WTC11 (cell line): ENCODE results near the gene TEN1. TPM values are rescaled to one million over a fixed set of nuclear protein-coding genes. Genes with fewer than 3 reads are reported as not detected.

Experiments used
- ATAC-seq: fragments of 200-7000 bp; cut with Tn5 transposase; 2 replicates; pipeline ENCODE4 v1.10.0; 2021; ENCODE audit warnings: mild to moderate bottlenecking, moderate library complexity
- CTCF ChIA-PET: fragments of 300-600 bp; sonication (Branson Sonifier 250); formaldehyde crosslinking; loops from one replicate; lab custom pipeline; 2021; ENCODE audit warnings: antibody characterized with exemption; lab: Charles Lee
- POLR2A ChIA-PET: fragments of 350-600 bp; sonication (Branson Sonifier 250); formaldehyde crosslinking; loops from one replicate; lab custom pipeline; 2021; ENCODE audit warnings: antibody characterized with exemption; lab: Charles Lee
- DNase-seq: peaks from one replicate; pipeline ENCODE4 v3.0.0; 2021; ENCODE audit warnings: low spot score
- H3K27ac Mint-ChIP-seq: 2 replicates; pipeline ENCODE4 v1.8.0; 2021; ENCODE audit warnings: mixed read lengths
- H3K27me3 Mint-ChIP-seq: 2 replicates; pipeline ENCODE4 v1.8.0; 2021; ENCODE audit warnings: low read depth, mild to moderate bottlenecking, moderate library complexity, mixed read lengths
- H3K36me3 Mint-ChIP-seq: 2 replicates; pipeline ENCODE4 v1.8.0; 2021; ENCODE audit warnings: mixed read lengths
- H3K4me1 Mint-ChIP-seq: 2 replicates; pipeline ENCODE4 v1.8.0; 2022; ENCODE audit warnings: mixed read lengths
- H3K4me3 Mint-ChIP-seq: 2 replicates; pipeline ENCODE4 v1.8.0; 2021; ENCODE audit warnings: mild to moderate bottlenecking, moderate library complexity, mixed read lengths
- H3K9me3 Mint-ChIP-seq: 2 replicates; pipeline ENCODE4 v1.8.0; 2021; ENCODE audit warnings: mixed read lengths
- CBFB ChIP-seq: sonication (generic); formaldehyde crosslinking; IDR thresholded peaks from 2 replicates; pipeline ENCODE4 v1.8.1; 2022; ENCODE audit warnings: mild to moderate bottlenecking, low read depth, missing genetic modification reagents
- GABPB1 ChIP-seq: sonication (generic); formaldehyde crosslinking; IDR thresholded peaks from 2 replicates; pipeline ENCODE4 v1.8.1; 2023; ENCODE audit warnings: mild to moderate bottlenecking, missing genetic modification reagents
- IRF2 ChIP-seq: sonication (generic); formaldehyde crosslinking; IDR thresholded peaks from 2 replicates; pipeline ENCODE4 v1.8.0; 2022; ENCODE audit warnings: low read depth, missing genetic modification reagents, borderline replicate concordance
- NFATC4 ChIP-seq: fragments of 250-450 bp; sonication (Bioruptor Pico); IDR thresholded peaks from 2 replicates; pipeline ENCODE4 v1.9.0; 2021; ENCODE audit warnings: mild to moderate bottlenecking
- OVOL2 ChIP-seq: fragments of 250-450 bp; sonication (Bioruptor Pico); IDR thresholded peaks from 2 replicates; pipeline ENCODE4 v1.9.0; 2021; ENCODE audit warnings: mild to moderate bottlenecking, borderline replicate concordance
- RELA ChIP-seq: sonication (generic); formaldehyde crosslinking; IDR thresholded peaks from 2 replicates; pipeline ENCODE4 v1.8.1; 2022; ENCODE audit warnings: missing genetic modification reagents, mild to moderate bottlenecking, borderline replicate concordance
- SMAD3 ChIP-seq: sonication (generic); formaldehyde crosslinking; IDR thresholded peaks from 2 replicates; pipeline ENCODE4 v1.8.0; 2022; ENCODE audit warnings: missing genetic modification reagents, mild to moderate bottlenecking, borderline replicate concordance
- ZBTB21 ChIP-seq: sonication (generic); formaldehyde crosslinking; IDR thresholded peaks from 2 replicates; pipeline ENCODE4 v1.8.1; 2023; ENCODE audit warnings: mild to moderate bottlenecking, missing genetic modification reagents, borderline replicate concordance
- ZNF138 ChIP-seq: sonication (generic); formaldehyde crosslinking; conservative IDR thresholded peaks from 2 replicates; pipeline ENCODE4 v1.8.1; 2022; ENCODE audit warnings: mild to moderate bottlenecking, moderate library complexity, missing genetic modification reagents
- ZNF232 ChIP-seq: sonication (generic); formaldehyde crosslinking; IDR thresholded peaks from 2 replicates; pipeline ENCODE4 v1.8.0; 2022; ENCODE audit warnings: mild to moderate bottlenecking, missing genetic modification reagents
- ZNF317 ChIP-seq: sonication (generic); formaldehyde crosslinking; IDR thresholded peaks from 2 replicates; pipeline ENCODE4 v1.8.1; 2023; ENCODE audit warnings: low read depth, mild to moderate bottlenecking, moderate library complexity, missing genetic modification reagents, borderline replicate concordance
- ZNF423 ChIP-seq: fragments of 250-450 bp; sonication (Bioruptor Pico); IDR thresholded peaks from 2 replicates; pipeline ENCODE4 v2.1.2; 2022; ENCODE audit warnings: mild to moderate bottlenecking, moderate library complexity
- ZNF671 ChIP-seq: fragments of 250-450 bp; sonication (Bioruptor Pico); IDR thresholded peaks from 2 replicates; pipeline ENCODE4 v1.8.0; 2021; ENCODE audit warnings: mild to moderate bottlenecking
- total RNA-seq: library from RNA; stranded (reverse); gene quantifications from 3 replicates; pipeline ENCODE4 v1.2.3, GENCODE V29; 2021
- TF ChIP-seq, protein P1 (sequence below): sonication (generic); formaldehyde crosslinking; IDR thresholded peaks from 2 replicates; pipeline ENCODE4 v1.8.1; 2023; ENCODE audit warnings: mild to moderate bottlenecking, missing genetic modification reagents, moderate library complexity
- TF ChIP-seq, protein P2 (sequence below): sonication (generic); formaldehyde crosslinking; IDR thresholded peaks from 2 replicates; pipeline ENCODE4 v1.8.1; 2023; ENCODE audit warnings: mild to moderate bottlenecking, missing genetic modification reagents
- TF ChIP-seq, protein P3 (sequence below): sonication (generic); formaldehyde crosslinking; IDR thresholded peaks from 2 replicates; pipeline ENCODE4 v1.8.1; 2022; ENCODE audit warnings: mild to moderate bottlenecking, missing genetic modification reagents, moderate library complexity, borderline replicate concordance
- TF ChIP-seq, protein P4 (sequence below): fragments of 250-450 bp; sonication (Bioruptor Pico); IDR thresholded peaks from 2 replicates; pipeline ENCODE4 v1.9.0; 2021; ENCODE audit warnings: moderate library complexity, mild to moderate bottlenecking, inconsistent platforms, borderline replicate concordance
- TF ChIP-seq, protein P5 (sequence below): sonication (generic); formaldehyde crosslinking; IDR thresholded peaks from 2 replicates; pipeline ENCODE4 v1.8.1; 2022; ENCODE audit warnings: low read depth, missing genetic modification reagents, borderline replicate concordance
- TF ChIP-seq, protein P6 (sequence below): fragments of 250-450 bp; sonication (Bioruptor Pico); IDR thresholded peaks from 2 replicates; pipeline ENCODE4 v1.8.0; 2021; ENCODE audit warnings: mild to moderate bottlenecking
- TF ChIP-seq, protein P7 (sequence below): fragments of 250-450 bp; sonication (Bioruptor Pico); IDR thresholded peaks from 2 replicates; pipeline ENCODE4 v2.1.2; 2022; ENCODE audit warnings: mild to moderate bottlenecking, moderate library complexity
- TF ChIP-seq, protein P8 (sequence below): sonication (generic); formaldehyde crosslinking; conservative IDR thresholded peaks from 2 replicates; pipeline ENCODE4 v1.8.1; 2022; ENCODE audit warnings: mild to moderate bottlenecking, missing genetic modification reagents

The TEN1 gene
- total RNA-seq, 1 experiment from 2014 or later, result 15.6 TPM

DNA sequence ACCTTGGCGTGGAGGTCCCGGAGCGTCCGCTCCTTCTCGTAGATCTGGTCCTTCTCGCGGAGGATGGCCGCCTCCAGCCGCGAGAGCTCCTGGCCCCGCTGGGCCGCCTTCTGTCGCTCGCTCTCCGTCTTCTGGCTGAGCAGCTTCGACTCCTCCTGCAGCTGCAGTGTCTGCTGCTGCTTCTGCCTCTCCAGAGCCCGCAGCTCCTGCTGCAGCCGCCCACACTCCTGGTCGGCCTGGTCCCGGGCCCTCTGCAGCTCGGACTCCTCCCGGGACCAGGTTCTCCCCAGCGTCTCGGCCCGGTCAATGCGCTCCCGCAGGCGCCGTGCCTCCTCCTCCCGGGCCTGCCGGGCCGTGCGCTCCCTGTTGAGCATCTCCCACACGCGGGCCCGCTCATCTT lies 29.2 kb downstream of the TEN1 start:
- CTCF ChIA-PET, result interaction anchor here (0.6 to 7.6 kb wide), 14 partner anchors 9 to 937 kb away, joined by 3 to 112 read pairs (median 4); partner anchors contain the start of genes CDK3, MRPL38 and TRIM47
- no peak for DNase-seq
- POLR2A ChIA-PET, result no interaction called here

DNA sequence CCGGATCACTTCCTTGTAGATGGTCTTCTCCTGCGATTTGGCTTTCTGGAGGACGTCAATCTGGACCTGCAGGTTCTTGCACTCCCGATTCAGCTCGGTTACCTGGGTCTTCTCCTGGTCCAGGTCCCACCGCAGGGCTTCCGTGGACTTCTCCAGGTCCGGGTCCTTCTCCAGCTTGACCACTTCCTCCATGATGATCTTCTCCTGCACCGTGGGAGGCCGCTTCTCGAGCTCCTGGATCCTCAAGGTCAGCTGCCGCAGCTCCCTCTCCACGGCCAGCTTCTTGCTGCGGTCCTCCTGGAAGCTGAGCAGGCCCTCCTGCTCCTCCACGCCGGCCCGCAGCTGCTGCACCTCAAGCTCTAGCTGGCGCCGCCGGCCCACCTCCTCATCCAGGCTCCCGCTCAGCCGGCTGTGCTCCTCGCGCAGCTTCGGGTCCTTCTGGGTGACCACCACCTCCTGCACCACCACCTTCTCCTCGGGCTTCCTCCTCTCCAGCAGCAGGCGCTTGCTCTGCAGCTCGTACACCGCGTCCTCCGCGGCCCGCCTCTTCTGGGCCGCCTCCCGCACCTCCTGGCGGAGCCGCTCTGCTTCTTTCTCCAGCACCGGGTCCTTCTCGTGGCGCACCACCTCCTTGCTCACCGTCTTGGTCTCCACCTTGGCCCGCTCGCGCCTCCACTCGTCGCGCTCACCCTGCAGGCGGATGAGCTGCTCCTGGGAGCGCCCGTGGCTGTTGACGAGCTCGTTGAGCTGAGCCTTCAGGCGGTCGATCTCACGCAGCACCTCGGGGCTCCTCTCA lies 29.8 kb downstream of the TEN1 start:
- H3K27ac Mint-ChIP-seq, result no peak overlapping the region
- H3K4me3 Mint-ChIP-seq, result no peak overlapping the region
- no peaks in the 10 kb centered on the region for H3K4me1 Mint-ChIP-seq
- ChIA-PET CTCF (interaction anchor here (0.6 to 7.6 kb wide), 13 partner anchors 9 to 938 kb away, joined by 3 to 112 read pairs (median 3); partner anchors contain the start of genes CDK3 and MRPL38), POLR2A (no interaction called here)
- H3K9me3 Mint-ChIP-seq, result peaks cover 6% of the 10 kb centered on the region; the same call in 1 of the 2 replicates
- H3K27me3 Mint-ChIP-seq, result no peaks in the 10 kb centered on the region
- no peak for TF ChIP-seq GABPB1
- no peak for TF ChIP-seq SMAD3 (CRISPR knock-in tag)
- TF ChIP-seq, protein P1, sequence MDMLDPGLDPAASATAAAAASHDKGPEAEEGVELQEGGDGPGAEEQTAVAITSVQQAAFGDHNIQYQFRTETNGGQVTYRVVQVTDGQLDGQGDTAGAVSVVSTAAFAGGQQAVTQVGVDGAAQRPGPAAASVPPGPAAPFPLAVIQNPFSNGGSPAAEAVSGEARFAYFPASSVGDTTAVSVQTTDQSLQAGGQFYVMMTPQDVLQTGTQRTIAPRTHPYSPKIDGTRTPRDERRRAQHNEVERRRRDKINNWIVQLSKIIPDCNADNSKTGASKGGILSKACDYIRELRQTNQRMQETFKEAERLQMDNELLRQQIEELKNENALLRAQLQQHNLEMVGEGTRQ (CRISPR knock-in tag), result no peak
- no peak for TF ChIP-seq RELA (CRISPR knock-in tag)
- DNase-seq, result no peak
- ATAC-seq, result no peak
- no peaks in the 10 kb centered on the region for H3K36me3 Mint-ChIP-seq

More for the DNA sequence above, 29.2 kb downstream of the TEN1 start:
- Mint-ChIP-seq H3K27ac (no peak overlapping the region), H3K27me3 (no peaks in the 10 kb centered on the region), H3K4me3 (no peak overlapping the region)
- TF ChIP-seq OVOL2 (CRISPR knock-in tag) (no peak), ZBTB21 (CRISPR knock-in tag) (no peak), CBFB (CRISPR knock-in tag) (no peak), ZNF317 (CRISPR knock-in tag) (no peak), ZNF232 (CRISPR knock-in tag) (no peak)
- TF ChIP-seq, protein P2, sequence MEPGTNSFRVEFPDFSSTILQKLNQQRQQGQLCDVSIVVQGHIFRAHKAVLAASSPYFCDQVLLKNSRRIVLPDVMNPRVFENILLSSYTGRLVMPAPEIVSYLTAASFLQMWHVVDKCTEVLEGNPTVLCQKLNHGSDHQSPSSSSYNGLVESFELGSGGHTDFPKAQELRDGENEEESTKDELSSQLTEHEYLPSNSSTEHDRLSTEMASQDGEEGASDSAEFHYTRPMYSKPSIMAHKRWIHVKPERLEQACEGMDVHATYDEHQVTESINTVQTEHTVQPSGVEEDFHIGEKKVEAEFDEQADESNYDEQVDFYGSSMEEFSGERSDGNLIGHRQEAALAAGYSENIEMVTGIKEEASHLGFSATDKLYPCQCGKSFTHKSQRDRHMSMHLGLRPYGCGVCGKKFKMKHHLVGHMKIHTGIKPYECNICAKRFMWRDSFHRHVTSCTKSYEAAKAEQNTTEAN, result no peak
- TF ChIP-seq, protein P3, sequence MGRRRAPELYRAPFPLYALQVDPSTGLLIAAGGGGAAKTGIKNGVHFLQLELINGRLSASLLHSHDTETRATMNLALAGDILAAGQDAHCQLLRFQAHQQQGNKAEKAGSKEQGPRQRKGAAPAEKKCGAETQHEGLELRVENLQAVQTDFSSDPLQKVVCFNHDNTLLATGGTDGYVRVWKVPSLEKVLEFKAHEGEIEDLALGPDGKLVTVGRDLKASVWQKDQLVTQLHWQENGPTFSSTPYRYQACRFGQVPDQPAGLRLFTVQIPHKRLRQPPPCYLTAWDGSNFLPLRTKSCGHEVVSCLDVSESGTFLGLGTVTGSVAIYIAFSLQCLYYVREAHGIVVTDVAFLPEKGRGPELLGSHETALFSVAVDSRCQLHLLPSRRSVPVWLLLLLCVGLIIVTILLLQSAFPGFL (CRISPR knock-in tag), result no peak
- TF ChIP-seq, protein P4, sequence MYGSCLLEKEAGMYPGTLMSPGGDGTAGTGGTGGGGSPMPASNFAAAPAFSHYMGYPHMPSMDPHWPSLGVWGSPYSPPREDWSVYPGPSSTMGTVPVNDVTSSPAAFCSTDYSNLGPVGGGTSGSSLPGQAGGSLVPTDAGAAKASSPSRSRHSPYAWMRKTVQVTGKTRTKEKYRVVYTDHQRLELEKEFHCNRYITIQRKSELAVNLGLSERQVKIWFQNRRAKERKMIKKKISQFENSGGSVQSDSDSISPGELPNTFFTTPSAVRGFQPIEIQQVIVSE (CRISPR knock-in tag), result no peak
- TF ChIP-seq, all 79 proteins: peak for 0
- no peaks in the 10 kb centered on the region for H3K4me1 Mint-ChIP-seq
- no peaks in the 10 kb centered on the region for H3K36me3 Mint-ChIP-seq
- peaks cover 6% of the 10 kb centered on the region; the same call in 1 of the 2 replicates for H3K9me3 Mint-ChIP-seq
- no peak for ATAC-seq

DNA sequence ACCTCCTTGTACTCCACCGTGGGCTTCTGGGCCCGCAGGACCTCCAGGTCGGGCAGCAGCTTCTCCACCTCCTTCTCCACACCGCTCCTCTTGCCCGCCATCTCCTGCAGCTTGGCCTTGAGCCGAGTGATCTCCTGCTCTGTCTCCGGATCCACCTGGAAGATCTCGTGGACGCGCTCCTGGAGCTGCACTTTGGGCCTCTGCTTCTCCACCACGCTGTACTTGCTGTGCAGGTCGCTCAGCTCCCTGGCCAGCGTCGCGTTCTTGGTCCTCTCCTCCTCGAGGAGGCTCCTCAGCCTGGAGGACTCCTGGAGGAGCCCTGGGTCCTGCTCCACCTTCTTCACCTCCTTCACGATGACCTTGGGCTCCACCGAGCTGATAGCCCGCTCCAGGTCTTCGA lies 30.4 kb downstream of the TEN1 start:
- H3K27ac Mint-ChIP-seq, result peak overlapping the region; percentile 72; the same call in 1 of the 2 replicates
- no peak overlapping the region for H3K4me3 Mint-ChIP-seq
- H3K9me3 Mint-ChIP-seq, result peaks cover 6% of the 10 kb centered on the region; the same call in 1 of the 2 replicates
- ChIA-PET POLR2A (no interaction called here), CTCF (interaction anchor here (0.8 to 7.6 kb wide), 8 partner anchors 10 to 270 kb away, joined by 3 to 112 read pairs (median 3); partner anchors contain the start of genes CDK3 and MRPL38)
- ATAC-seq, result no peak
- 0 out of 2 replicates have a peak, but pooled peaks cover 2% of the 10 kb centered on the region for H3K4me1 Mint-ChIP-seq
- DNase-seq, result no peak
- no peaks in the 10 kb centered on the region for H3K36me3 Mint-ChIP-seq
- no peaks in the 10 kb centered on the region for H3K27me3 Mint-ChIP-seq
- TF ChIP-seq ZBTB21 (CRISPR knock-in tag), result no peak
- no peak for TF ChIP-seq ZNF423 (CRISPR knock-in tag)
- no peak for TF ChIP-seq ZNF138 (CRISPR knock-in tag)
- TF ChIP-seq NFATC4, result no peak
- TF ChIP-seq, protein P5, sequence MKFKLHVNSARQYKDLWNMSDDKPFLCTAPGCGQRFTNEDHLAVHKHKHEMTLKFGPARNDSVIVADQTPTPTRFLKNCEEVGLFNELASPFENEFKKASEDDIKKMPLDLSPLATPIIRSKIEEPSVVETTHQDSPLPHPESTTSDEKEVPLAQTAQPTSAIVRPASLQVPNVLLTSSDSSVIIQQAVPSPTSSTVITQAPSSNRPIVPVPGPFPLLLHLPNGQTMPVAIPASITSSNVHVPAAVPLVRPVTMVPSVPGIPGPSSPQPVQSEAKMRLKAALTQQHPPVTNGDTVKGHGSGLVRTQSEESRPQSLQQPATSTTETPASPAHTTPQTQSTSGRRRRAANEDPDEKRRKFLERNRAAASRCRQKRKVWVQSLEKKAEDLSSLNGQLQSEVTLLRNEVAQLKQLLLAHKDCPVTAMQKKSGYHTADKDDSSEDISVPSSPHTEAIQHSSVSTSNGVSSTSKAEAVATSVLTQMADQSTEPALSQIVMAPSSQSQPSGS (CRISPR knock-in tag), result no peak
- TF ChIP-seq, protein P6, sequence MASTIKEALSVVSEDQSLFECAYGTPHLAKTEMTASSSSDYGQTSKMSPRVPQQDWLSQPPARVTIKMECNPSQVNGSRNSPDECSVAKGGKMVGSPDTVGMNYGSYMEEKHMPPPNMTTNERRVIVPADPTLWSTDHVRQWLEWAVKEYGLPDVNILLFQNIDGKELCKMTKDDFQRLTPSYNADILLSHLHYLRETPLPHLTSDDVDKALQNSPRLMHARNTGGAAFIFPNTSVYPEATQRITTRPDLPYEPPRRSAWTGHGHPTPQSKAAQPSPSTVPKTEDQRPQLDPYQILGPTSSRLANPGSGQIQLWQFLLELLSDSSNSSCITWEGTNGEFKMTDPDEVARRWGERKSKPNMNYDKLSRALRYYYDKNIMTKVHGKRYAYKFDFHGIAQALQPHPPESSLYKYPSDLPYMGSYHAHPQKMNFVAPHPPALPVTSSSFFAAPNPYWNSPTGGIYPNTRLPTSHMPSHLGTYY (CRISPR knock-in tag), result no peak
- TF ChIP-seq, protein P7, sequence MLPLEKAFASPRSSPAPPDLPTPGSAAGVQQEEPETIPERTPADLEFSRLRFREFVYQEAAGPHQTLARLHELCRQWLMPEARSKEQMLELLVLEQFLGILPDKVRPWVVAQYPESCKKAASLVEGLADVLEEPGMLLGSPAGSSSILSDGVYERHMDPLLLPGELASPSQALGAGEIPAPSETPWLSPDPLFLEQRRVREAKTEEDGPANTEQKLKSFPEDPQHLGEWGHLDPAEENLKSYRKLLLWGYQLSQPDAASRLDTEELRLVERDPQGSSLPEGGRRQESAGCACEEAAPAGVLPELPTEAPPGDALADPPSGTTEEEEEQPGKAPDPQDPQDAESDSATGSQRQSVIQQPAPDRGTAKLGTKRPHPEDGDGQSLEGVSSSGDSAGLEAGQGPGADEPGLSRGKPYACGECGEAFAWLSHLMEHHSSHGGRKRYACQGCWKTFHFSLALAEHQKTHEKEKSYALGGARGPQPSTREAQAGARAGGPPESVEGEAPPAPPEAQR (CRISPR knock-in tag), result no peak
- TF ChIP-seq IRF2 (CRISPR knock-in tag), result no peak
- TF ChIP-seq, protein P8, sequence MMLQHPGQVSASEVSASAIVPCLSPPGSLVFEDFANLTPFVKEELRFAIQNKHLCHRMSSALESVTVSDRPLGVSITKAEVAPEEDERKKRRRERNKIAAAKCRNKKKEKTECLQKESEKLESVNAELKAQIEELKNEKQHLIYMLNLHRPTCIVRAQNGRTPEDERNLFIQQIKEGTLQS (CRISPR knock-in tag), result no peak
- TF ChIP-seq ZNF671 (CRISPR knock-in tag), result no peak
